Lung (tissue), 12 donors: ENCODE data around the gene TMPRSS3. TPM values are rescaled to one million over a fixed set of nuclear protein-coding genes. Genes with fewer than 3 reads are reported as not detected.

Source experiments
- ATAC-seq: fragments of 200-7000 bp; cut with Tn5 transposase; one replicate; pipeline ENCODE4 v1.9.1; 2020; ENCODE audit warnings: moderate number of reproducible peaks; ENCODE audit not compliant: insufficient read depth, low FRiP score
- DNase-seq, 3 donors: peaks; one replicate each; pipeline ENCODE4 v3.0.0-alpha.2; 2013 to 2017
- H3K27ac ChIP-seq, 2 donors: one replicate each; pipeline ENCODE4 v1.5.1; 2013; ENCODE audit warnings: mild to moderate bottlenecking in 2 of 2, moderate library complexity in 2 of 2, control low read depth in 1 of 2, inconsistent platforms in 1 of 2, low read depth in 1 of 2, low read length in 1 of 2
- H3K27me3 ChIP-seq, 3 donors: one replicate each; pipeline ENCODE4 v1.5.1; 2013; ENCODE audit warnings: low read length in 2 of 3; ENCODE audit not compliant: control insufficient read depth in 3 of 3, insufficient read depth in 3 of 3
- H3K36me3 ChIP-seq, 4 donors: one replicate each; pipeline ENCODE4 v1.5.1; 2013; ENCODE audit warnings: low read length in 4 of 4, mild to moderate bottlenecking in 1 of 4, moderate library complexity in 1 of 4; ENCODE audit not compliant: control insufficient read depth in 4 of 4, insufficient read depth in 4 of 4
- H3K4me1 ChIP-seq, 5 donors: one replicate each; pipeline ENCODE4 v1.5.1; 2013; ENCODE audit warnings: low read length in 5 of 5, mild to moderate bottlenecking in 2 of 5, moderate library complexity in 1 of 5; ENCODE audit not compliant: control insufficient read depth in 5 of 5, insufficient read depth in 5 of 5
- H3K4me3 ChIP-seq: one replicate; pipeline ENCODE4 v1.5.1; 2013; ENCODE audit warnings: mild to moderate bottlenecking, control low read depth, moderate library complexity
- H3K9ac ChIP-seq, 2 donors: one replicate each; pipeline ENCODE4 v1.5.1; 2013; ENCODE audit warnings: low read length in 2 of 2, control low read depth in 1 of 2; ENCODE audit not compliant: insufficient read depth in 1 of 2
- H3K9me3 ChIP-seq, 4 donors: one replicate each; pipeline ENCODE4 v1.5.1; 2013; ENCODE audit warnings: low read length in 3 of 4, mild to moderate bottlenecking in 1 of 4, moderate library complexity in 1 of 4; ENCODE audit not compliant: control insufficient read depth in 4 of 4, insufficient read depth in 3 of 4
- WGBS, 2 donors: extraction: QIAGEN DNeasy Blood & Tissue Kit; methylation state at CpG; one replicate each; pipeline ENCODE4 v1.1.7; 2013; 5-methylcytosine and 5-hydroxymethylcytosine counted together
- polyA plus RNA-seq, 2 donors: library from polyadenylated mRNA; stranded (reverse); fragments of 200-250 nt; gene quantifications; one replicate each; pipeline ENCODE4 v1.2.1, GENCODE V29; 2013
- total RNA-seq, 2 donors: library from RNA; depleted of rRNA in 1 of 2; stranded (reverse); fragments of >200 nt in 1 of 2; gene quantifications; one replicate each; pipeline ENCODE4 v1.2.1, GENCODE V29; 2014 to 2021
- TF ChIP-seq, protein P1 (sequence below): IDR thresholded peaks from 2 replicates; pipeline ENCODE4 v1.5.1; 2012; ENCODE audit warnings: mild to moderate bottlenecking; ENCODE audit errors: control extremely low read depth, extremely low read depth
- donor health status: control.
- donor health status: control.
- donor health status: Bipolar disorder and iron deficiency.
- donor health status: healthy.
- donor health status: DM: yes; HTN: yes; CAD: no.

TMPRSS3 gene
- total and polyA plus RNA-seq, 4 donors: 2.1 to 7.9 (median 4.2) TPM

GRCh38 chr21:42430521-42430920, 34.7 kb upstream of the TMPRSS3 start:
- Histone ChIP-seq H3K4me1 (no peaks in the 10 kb centered on the region), H3K27ac (no peak overlapping the region), H3K4me3 (no peak overlapping the region), H3K27me3 (no peaks in the 10 kb centered on the region), H3K9me3 (peaks cover 0 to 9% (median 0%) of the 10 kb centered on the region in 4 donors), H3K9ac (no peak overlapping the region), H3K36me3 (no peaks in the 10 kb centered on the region)
- TF ChIP-seq, protein P1, sequence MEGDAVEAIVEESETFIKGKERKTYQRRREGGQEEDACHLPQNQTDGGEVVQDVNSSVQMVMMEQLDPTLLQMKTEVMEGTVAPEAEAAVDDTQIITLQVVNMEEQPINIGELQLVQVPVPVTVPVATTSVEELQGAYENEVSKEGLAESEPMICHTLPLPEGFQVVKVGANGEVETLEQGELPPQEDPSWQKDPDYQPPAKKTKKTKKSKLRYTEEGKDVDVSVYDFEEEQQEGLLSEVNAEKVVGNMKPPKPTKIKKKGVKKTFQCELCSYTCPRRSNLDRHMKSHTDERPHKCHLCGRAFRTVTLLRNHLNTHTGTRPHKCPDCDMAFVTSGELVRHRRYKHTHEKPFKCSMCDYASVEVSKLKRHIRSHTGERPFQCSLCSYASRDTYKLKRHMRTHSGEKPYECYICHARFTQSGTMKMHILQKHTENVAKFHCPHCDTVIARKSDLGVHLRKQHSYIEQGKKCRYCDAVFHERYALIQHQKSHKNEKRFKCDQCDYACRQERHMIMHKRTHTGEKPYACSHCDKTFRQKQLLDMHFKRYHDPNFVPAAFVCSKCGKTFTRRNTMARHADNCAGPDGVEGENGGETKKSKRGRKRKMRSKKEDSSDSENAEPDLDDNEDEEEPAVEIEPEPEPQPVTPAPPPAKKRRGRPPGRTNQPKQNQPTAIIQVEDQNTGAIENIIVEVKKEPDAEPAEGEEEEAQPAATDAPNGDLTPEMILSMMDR: no peak
- ATAC-seq: no peak
- no peak for DNase-seq
- 88 to 89% methylated on average over 6 of the region's 6 CpGs for WGBS, 2 donors

GRCh38 chr21:42429856-42430255, 34.0 kb upstream of the TMPRSS3 start:
- Histone ChIP-seq H3K27ac (no peak overlapping the region), H3K4me1 (no peaks in the 10 kb centered on the region), H3K4me3 (no peak overlapping the region), H3K36me3 (no peaks in the 10 kb centered on the region), H3K9me3 (peaks cover 0 to 9% (median 0%) of the 10 kb centered on the region in 4 donors), H3K27me3 (no peaks in the 10 kb centered on the region), H3K9ac (no peak overlapping the region)
- ATAC-seq (no peak), DNase-seq (peak in 1 of 3 donors; percentile 12)
- TF ChIP-seq, protein P1: no peak
- 43 to 62% methylated on average over 9 of the region's 9 CpGs for WGBS, 2 donors

DNA sequence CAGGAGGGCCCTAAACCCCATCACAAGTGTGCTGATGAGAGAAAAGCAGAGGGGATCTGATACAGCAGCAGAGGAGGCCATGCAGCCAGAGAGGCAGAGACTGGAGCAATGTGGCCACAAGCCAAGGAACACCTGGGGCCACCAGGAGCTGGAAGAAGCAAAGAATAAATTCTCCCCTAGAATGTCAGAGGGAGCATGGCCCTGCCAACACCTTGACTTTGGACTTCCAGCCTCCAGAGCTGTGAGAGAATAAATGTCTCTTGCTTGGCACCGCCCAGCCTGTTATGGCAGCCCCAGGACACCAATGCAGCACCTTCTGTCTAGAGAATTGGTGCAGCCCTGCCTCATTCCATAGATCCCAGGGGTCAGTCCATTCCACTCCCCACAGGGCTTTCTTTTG, 33.2 kb upstream of the TMPRSS3 start:
- Histone ChIP-seq H3K36me3 (no peaks in the 10 kb centered on the region), H3K4me3 (no peak overlapping the region), H3K27ac (no peak overlapping the region), H3K9me3 (peaks cover 0 to 9% (median 0%) of the 10 kb centered on the region in 4 donors), H3K9ac (no peak overlapping the region), H3K4me1 (no peaks in the 10 kb centered on the region), H3K27me3 (no peaks in the 10 kb centered on the region)
- ATAC-seq: no peak
- TF ChIP-seq, protein P1: no peak
- WGBS, 2 donors: 92 to 96% methylated on average over 1 of the region's 1 CpG
- DNase-seq: no peak

- 74 to 78% methylated on average over 10 of the region's 10 CpGs for WGBS, 2 donors
- Histone ChIP-seq H3K27ac (no peak overlapping the region), H3K9me3 (peaks cover 0 to 6% (median 0%) of the 10 kb centered on the region in 4 donors), H3K4me1 (no peaks in the 10 kb centered on the region), H3K9ac (no peak overlapping the region), H3K4me3 (no peak overlapping the region), H3K27me3 (no peaks in the 10 kb centered on the region), H3K36me3 (no peaks in the 10 kb centered on the region)
- TF ChIP-seq, protein P1: no peak
- DNase-seq (no peak), ATAC-seq (no peak)
Observed at GRCh38 chr21:42427809-42428419, 32.1 kb upstream of the TMPRSS3 start.
